IPS DF 6.9 (cell line): ENCODE measurements around the gene COG3.
A peak's percentile ranks its signal among the peaks of the same experiment; 100 is the strongest.

Source experiments
- DNase-seq: peaks from one replicate; pipeline ENCODE4 v3.0.0-alpha.2; 2013; ENCODE audit warnings: low read depth, low spot score
- H3K27ac ChIP-seq: one replicate; pipeline ENCODE4 v1.5.1; 2013; ENCODE audit warnings: low read length, control low read depth
- H3K27me3 ChIP-seq: 2 replicates; pipeline ENCODE4 v1.6.1; 2013; ENCODE audit warnings: mild to moderate bottlenecking, low read length; ENCODE audit not compliant: control insufficient read depth, insufficient read depth
- H3K36me3 ChIP-seq: 2 replicates; pipeline ENCODE4 v1.6.1; 2013; ENCODE audit warnings: low read length; ENCODE audit not compliant: control insufficient read depth, insufficient read depth
- H3K4me1 ChIP-seq: 2 replicates; pipeline ENCODE4 v1.6.1; 2013; ENCODE audit warnings: low read length; ENCODE audit not compliant: control insufficient read depth, insufficient read depth
- H3K4me3 ChIP-seq: 2 replicates; pipeline ENCODE4 v1.5.1; 2013; ENCODE audit warnings: mild to moderate bottlenecking, low read length
- H3K9me3 ChIP-seq: 2 replicates; pipeline ENCODE4 v1.6.1; 2013; ENCODE audit warnings: low read length, inconsistent platforms; ENCODE audit not compliant: control insufficient read depth, insufficient read depth
- WGBS: extraction: QIAGEN DNeasy Blood & Tissue Kit; methylation state at CpG from one replicate; pipeline ENCODE4 v1.1.7; 2013; ENCODE audit warnings: mixed read lengths, missing lambda C conversion rate; ENCODE audit not compliant: insufficient read length, insufficient coverage; 5-methylcytosine and 5-hydroxymethylcytosine counted together

The COG3 gene

DNA sequence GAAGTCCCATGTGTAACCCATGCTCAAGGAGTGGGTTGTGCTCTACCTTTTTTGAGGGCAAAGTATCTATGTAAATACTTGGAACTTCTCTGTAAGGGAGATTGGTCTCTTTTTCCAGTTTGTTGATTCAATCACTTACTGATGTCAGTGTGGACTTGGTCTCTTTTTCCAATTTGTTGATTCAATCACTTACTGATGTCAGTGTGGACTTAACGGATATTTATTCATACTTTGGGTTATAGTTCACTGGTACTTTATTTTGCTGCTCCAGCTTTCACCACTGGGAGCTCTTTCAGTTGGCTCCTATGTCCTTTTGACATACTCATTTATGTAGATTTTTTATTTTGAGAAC lies 36.4 kb downstream of the COG3 start:
- H3K27ac ChIP-seq = no peak overlapping the region
- WGBS = no CpG with 5 or more reads among the region's 1 CpG
- H3K36me3 ChIP-seq = peaks cover 7% of the 10 kb centered on the region; the same call in 1 of the 2 replicates
- H3K27me3 ChIP-seq = no peaks in the 10 kb centered on the region
- no peak overlapping the region for H3K4me3 ChIP-seq
- DNase-seq = no peak
- no peaks in the 10 kb centered on the region for H3K9me3 ChIP-seq
- no peaks in the 10 kb centered on the region for H3K4me1 ChIP-seq

DNA sequence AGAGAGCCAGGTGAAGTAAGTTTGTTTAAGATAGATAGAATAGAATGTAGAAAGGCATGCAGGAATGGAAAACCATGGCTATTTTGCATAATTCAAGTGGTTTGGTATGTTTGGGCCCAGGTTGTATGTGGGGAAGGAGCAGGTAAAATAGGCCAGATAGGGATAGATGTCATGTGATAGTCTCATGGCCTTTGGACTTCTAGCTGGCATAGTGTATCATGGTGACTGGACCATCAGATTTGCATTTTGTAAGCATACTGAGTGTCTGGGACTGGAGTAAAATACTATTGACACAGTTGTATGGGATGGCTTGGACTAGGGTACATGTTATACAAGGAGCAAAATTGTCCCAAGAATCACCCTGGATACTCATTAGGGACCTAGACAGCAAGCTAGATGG lies 38.9 kb downstream of the COG3 start:
- no peak for DNase-seq
- H3K27me3 ChIP-seq = no peaks in the 10 kb centered on the region
- H3K36me3 ChIP-seq = peaks cover 7% of the 10 kb centered on the region; the same call in 1 of the 2 replicates
- no peaks in the 10 kb centered on the region for H3K4me1 ChIP-seq
- no peak overlapping the region for H3K4me3 ChIP-seq
- H3K9me3 ChIP-seq = no peaks in the 10 kb centered on the region
- H3K27ac ChIP-seq = no peak overlapping the region

DNA sequence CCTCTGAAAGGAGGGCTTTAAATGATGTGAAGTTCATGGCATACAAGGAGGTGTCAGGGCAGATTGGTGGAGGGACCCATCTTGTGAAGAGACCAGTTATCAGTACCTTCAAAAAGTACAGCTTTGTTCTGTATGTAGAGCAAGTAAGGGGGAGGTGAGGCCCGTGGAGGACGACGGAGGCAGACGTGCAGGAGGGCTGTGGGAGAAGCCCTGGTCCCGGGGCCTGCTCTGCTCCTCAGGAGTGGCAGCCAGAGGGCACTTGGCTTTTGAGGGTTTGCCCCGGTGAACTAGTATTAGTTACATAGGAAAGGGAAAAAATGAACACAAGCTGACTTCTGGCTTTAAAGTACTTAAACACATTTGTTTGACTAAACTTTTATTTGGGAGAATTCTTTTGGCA lies 42.1 kb downstream of the COG3 start:
- peaks cover 7% of the 10 kb centered on the region; the same call in 1 of the 2 replicates for H3K36me3 ChIP-seq
- no CpG with 5 or more reads among the region's 6 CpGs for WGBS
- DNase-seq = no peak
- no peak overlapping the region for H3K4me3 ChIP-seq
- H3K27me3 ChIP-seq = no peaks in the 10 kb centered on the region
- H3K9me3 ChIP-seq = no peaks in the 10 kb centered on the region
- no peak overlapping the region for H3K27ac ChIP-seq
- H3K4me1 ChIP-seq = no peaks in the 10 kb centered on the region

DNA sequence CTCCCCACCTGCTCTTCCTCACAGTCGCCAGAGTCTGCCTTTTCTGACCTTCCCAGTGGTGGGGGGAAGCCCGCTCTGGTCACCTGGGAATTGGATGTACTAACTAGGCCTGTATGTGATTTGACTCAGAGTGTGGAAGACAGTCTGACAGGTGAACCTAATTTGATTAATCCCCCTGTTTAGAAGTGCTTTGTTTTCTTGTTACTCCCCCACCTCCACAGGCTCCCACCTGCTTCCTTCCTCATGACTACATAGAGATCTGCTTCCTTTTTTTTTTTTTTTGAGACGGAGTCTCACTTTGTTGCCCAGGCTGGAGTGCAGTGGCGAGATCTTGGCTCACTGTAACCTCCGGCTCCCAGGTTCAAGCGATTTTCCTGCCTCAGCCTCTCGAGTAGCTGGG lies 44.0 kb downstream of the COG3 start:
- no peak overlapping the region for H3K27ac ChIP-seq
- DNase-seq = no peak
- no peaks in the 10 kb centered on the region for H3K9me3 ChIP-seq
- H3K27me3 ChIP-seq = no peaks in the 10 kb centered on the region
- no peak overlapping the region for H3K4me3 ChIP-seq
- no CpG with 5 or more reads among the region's 7 CpGs for WGBS
- H3K4me1 ChIP-seq = no peaks in the 10 kb centered on the region
- H3K36me3 ChIP-seq = peaks cover 4% of the 10 kb centered on the region; the same call in 1 of the 2 replicates

DNA sequence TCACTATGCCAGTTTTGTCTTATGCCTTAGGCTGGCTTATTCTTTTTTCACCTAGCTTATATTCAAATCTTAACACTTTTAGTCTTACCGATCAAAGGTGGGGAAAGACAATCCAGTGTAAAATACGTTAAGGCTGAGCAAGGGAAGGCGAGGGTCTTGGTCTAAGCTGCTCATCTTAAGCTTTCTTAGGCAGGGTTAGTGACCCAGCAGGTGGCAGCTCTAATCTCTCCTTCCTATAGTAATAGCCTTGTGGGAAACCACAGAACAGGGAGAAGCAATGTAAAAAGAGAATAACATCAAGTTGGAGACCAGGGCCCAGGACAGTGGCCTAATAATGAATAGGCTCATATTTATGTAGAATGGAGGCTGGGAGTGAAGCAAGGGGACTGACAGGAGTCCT lies 45.9 kb downstream of the COG3 start:
- Histone ChIP-seq H3K36me3 (peaks cover 2% of the 10 kb centered on the region; the same call in 1 of the 2 replicates), H3K9me3 (no peaks in the 10 kb centered on the region), H3K4me3 (no peak overlapping the region), H3K27me3 (no peaks in the 10 kb centered on the region), H3K4me1 (no peaks in the 10 kb centered on the region), H3K27ac (no peak overlapping the region)
- DNase-seq = no peak
- no CpG with 5 or more reads among the region's 3 CpGs for WGBS

DNA sequence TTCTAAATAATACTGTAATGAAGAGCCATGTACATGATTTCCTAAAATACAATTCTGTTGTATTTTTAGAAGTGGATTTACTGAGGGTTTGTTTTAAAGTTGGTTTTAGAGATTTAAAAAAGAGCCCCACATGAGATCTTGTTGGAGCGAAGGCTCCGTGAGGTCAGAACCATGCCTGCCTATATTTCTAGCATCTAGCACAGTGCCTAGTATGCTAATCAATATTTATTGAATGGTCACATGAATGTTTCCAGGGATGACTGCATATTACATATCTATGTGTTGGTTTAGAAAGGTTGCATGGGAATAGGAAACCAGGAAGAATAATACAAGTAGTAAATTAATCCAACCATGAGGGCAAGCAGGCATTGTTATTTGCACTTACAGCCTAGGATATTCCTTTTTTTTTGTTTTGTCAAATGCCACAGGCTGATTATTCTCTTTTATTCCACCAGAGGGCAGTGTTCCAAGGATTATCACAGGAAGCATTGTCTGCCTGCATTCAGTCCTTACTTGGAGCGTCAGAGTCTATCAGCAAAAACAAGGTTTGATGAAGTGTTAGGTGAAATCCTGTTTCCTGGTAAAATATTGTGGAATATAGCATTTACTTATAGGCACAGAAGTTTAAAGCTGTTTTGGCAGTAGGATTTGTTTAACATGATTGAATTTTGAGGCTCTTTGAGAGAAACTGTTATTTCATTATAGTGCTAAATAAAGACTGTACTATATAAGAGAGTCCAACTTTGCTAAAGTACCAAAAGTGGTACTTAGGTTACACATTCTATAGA lies 46.8 kb downstream of the COG3 start:
- H3K4me3 ChIP-seq = no peak overlapping the region
- no peak overlapping the region for H3K27ac ChIP-seq
- WGBS = no CpG with 5 or more reads among the region's 3 CpGs
- H3K4me1 ChIP-seq = no peaks in the 10 kb centered on the region
- no peaks in the 10 kb centered on the region for H3K9me3 ChIP-seq
- peaks cover 2% of the 10 kb centered on the region; the same call in 1 of the 2 replicates for H3K36me3 ChIP-seq
- no peaks in the 10 kb centered on the region for H3K27me3 ChIP-seq
- DNase-seq = peak; percentile 50

DNA sequence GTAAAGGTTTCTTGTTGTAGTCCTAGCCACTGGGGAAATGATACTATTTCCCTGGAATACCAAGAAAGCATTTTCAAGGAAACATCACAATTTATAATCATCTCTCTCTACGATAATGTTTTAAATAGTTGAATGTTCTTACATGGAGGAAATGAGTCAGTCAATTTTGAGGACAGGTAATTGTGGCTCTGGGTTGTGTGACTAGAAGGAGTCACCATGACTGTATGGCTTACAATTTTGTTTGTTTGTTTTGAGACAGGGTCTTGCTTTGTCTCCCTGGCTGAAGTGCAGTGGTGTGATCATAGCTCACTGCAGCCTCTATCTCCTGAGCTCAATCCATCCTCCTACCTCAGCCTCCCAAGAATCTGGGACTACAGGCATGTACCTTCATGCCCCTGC lies 47.4 kb downstream of the COG3 start:
- peaks cover 2% of the 10 kb centered on the region; the same call in 1 of the 2 replicates for H3K36me3 ChIP-seq
- H3K27me3 ChIP-seq = no peaks in the 10 kb centered on the region
- DNase-seq = no peak
- H3K4me3 ChIP-seq = no peak overlapping the region
- no CpG with 5 or more reads among the region's 1 CpG for WGBS
- no peaks in the 10 kb centered on the region for H3K9me3 ChIP-seq
- no peak overlapping the region for H3K27ac ChIP-seq
- no peaks in the 10 kb centered on the region for H3K4me1 ChIP-seq

DNA sequence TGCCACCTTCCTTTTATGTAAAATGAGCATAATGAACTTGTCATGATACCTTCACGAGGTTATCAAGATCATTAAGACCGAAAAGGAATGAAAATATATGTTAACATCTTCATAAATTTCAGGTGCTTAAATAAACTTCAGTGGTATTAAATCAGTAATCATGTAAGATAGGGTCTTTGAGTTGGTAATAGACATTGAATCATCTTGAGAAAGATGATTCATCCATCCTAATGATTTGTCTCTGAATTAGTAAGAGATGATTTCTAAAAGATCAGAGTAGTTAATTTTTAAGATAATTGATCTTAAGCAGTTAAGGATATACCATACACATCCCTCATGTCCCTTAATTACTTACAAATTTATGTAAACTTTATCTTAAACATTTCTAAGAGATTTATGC lies 52.0 kb downstream of the COG3 start:
- WGBS = no CpG with 5 or more reads among the region's 2 CpGs
- Histone ChIP-seq H3K27me3 (no peaks in the 10 kb centered on the region), H3K4me3 (no peak overlapping the region), H3K27ac (no peak overlapping the region), H3K9me3 (no peaks in the 10 kb centered on the region), H3K36me3 (peaks cover 2% of the 10 kb centered on the region; the same call in 1 of the 2 replicates), H3K4me1 (no peaks in the 10 kb centered on the region)
- no peak for DNase-seq

DNA sequence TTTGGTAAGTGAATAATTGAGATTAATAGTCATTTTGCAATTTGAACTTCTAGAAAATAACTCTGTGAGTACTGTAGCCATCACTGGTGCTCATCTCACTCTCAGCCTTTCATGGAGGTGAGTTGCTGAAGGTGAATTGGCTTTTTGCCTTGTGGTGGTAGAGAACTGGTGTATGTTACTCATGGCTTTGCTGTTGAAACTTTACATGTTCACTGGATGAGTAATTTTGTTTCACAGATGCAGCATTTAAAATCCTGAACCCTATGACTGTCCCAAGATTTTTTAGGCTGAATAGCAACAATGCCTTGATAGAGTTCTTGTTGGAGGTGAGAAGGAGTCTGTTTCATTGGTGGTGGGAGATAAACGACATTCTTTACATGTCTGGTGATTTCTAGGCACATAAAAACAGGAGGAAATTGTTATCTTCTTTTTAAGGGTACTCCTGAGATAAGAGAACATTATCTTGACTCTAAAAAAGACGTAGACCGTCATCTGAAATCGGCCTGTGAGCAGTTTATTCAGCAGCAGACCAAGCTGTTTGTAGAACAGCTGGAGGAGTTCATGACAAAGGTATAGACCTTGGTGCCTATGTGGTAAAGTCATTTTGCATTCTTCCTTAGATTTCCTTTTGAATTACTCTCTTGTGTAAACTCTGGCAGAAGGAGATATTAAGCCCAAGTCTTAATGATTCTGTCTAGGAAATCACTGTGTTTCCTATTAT lies 53.9 kb downstream of the COG3 start:
- Histone ChIP-seq H3K27ac (no peak overlapping the region), H3K4me1 (no peaks in the 10 kb centered on the region), H3K4me3 (no peak overlapping the region), H3K9me3 (no peaks in the 10 kb centered on the region), H3K36me3 (no peaks in the 10 kb centered on the region; the same call in 1 of the 2 replicates), H3K27me3 (no peaks in the 10 kb centered on the region)
- no CpG with 5 or more reads among the region's 4 CpGs for WGBS
- DNase-seq = no peak

DNA sequence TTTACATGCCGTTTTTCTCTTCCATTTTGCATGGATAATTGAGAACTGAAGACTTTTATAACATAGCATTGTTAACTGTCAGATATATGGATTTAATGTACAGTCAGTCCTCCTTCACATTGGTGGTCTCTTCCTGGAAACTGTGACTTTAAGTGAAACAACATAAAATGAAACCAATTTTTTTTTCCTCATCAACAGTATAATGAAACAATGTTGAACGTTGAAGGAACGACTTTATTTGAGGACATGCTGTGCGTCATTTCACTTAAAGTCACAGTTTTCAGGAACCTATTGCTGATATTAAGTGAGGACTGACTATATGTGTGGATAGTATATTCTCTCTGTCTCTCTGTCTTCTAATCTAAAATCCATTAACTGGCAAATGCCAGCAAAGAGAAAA lies 54.8 kb downstream of the COG3 start:
- Histone ChIP-seq H3K27me3 (no peaks in the 10 kb centered on the region), H3K4me1 (no peaks in the 10 kb centered on the region), H3K4me3 (no peak overlapping the region), H3K9me3 (no peaks in the 10 kb centered on the region), H3K36me3 (no peaks in the 10 kb centered on the region; the same call in 1 of the 2 replicates), H3K27ac (no peak overlapping the region)
- no peak for DNase-seq
- WGBS = no CpG with 5 or more reads among the region's 4 CpGs
